Endothelial cell of umbilical vein (primary cell): ENCODE results near the gene COL1A2.

ENCODE experiments used
- EZH2 ChIP-seq: IDR thresholded peaks from 2 replicates; pipeline ENCODE4 v1.6.1; 2012; ENCODE audit warnings: borderline replicate concordance, low read depth, mild to moderate bottlenecking, moderate library complexity, low read length, inconsistent platforms; ENCODE audit not compliant: severe bottlenecking
- FOS ChIP-seq: IDR thresholded peaks from 2 replicates; pipeline ENCODE4 v1.6.1; 2011; ENCODE audit warnings: mild to moderate bottlenecking, low read length, moderate library complexity, borderline replicate concordance; ENCODE audit not compliant: insufficient read depth
- GATA2 ChIP-seq: IDR thresholded peaks from 2 replicates; pipeline ENCODE4 v1.7.0; 2011; ENCODE audit warnings: low read depth, mild to moderate bottlenecking, moderate library complexity, mixed read lengths, low read length; ENCODE audit not compliant: insufficient read length, insufficient read depth
- JUN ChIP-seq: IDR thresholded peaks from 2 replicates; pipeline ENCODE4 v1.6.1; 2011; ENCODE audit warnings: borderline replicate concordance, low read depth; ENCODE audit not compliant: insufficient read length, insufficient read depth
- MAX ChIP-seq: IDR thresholded peaks from 2 replicates; pipeline ENCODE4 v1.6.1; 2011; ENCODE audit not compliant: insufficient read depth, insufficient read length
- MYC ChIP-seq: IDR thresholded peaks from one replicate; pipeline ENCODE4 v1.6.1; 2011; ENCODE audit warnings: mild to moderate bottlenecking, low read depth, low read length
- POLR2A ChIP-seq: IDR thresholded peaks from 2 replicates; pipeline ENCODE4 v1.6.1; 2012; ENCODE audit warnings: low read depth, mild to moderate bottlenecking, control low read depth, low read length
- POLR2AphosphoS5 ChIP-seq: IDR thresholded peaks from 2 replicates; pipeline ENCODE4 v1.6.1; 2012; ENCODE audit warnings: low read depth, mild to moderate bottlenecking, control low read depth, low read length, moderate library complexity; ENCODE audit not compliant: insufficient read depth
- TF ChIP-seq, protein P1 (sequence below), 2 donors: IDR thresholded peaks; 1 replicate in 1 of 2; 2 replicates in 1 of 2; pipeline ENCODE4 v1.5.1; 2011; ENCODE audit warnings: low read length in 2 of 2, mild to moderate bottlenecking in 2 of 2, moderate library complexity in 2 of 2, control low read depth in 1 of 2, inconsistent platforms in 1 of 2, low read depth in 1 of 2; ENCODE audit not compliant: insufficient read depth in 1 of 2; ENCODE audit errors: extremely low read depth in 1 of 2

- TF ChIP-seq JUN (no peak), MAX (no peak), POLR2AphosphoS5 (no peak), POLR2A (no peak), FOS (no peak), EZH2 (no peak), GATA2 (no peak), MYC (no peak)
- TF ChIP-seq, protein P1, sequence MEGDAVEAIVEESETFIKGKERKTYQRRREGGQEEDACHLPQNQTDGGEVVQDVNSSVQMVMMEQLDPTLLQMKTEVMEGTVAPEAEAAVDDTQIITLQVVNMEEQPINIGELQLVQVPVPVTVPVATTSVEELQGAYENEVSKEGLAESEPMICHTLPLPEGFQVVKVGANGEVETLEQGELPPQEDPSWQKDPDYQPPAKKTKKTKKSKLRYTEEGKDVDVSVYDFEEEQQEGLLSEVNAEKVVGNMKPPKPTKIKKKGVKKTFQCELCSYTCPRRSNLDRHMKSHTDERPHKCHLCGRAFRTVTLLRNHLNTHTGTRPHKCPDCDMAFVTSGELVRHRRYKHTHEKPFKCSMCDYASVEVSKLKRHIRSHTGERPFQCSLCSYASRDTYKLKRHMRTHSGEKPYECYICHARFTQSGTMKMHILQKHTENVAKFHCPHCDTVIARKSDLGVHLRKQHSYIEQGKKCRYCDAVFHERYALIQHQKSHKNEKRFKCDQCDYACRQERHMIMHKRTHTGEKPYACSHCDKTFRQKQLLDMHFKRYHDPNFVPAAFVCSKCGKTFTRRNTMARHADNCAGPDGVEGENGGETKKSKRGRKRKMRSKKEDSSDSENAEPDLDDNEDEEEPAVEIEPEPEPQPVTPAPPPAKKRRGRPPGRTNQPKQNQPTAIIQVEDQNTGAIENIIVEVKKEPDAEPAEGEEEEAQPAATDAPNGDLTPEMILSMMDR (IDR thresholded peaks at IDR 0.05; ENCODE audit: extremely low read depth in 1 of 2, insufficient read depth in 1 of 2, low read depth in 1 of 2, low read length in 2 of 2), result no peak
Observed at GRCh38 chr7:94367949-94368348, 26.7 kb upstream of the COL1A2 start.
